H1 (cell line): ENCODE data around the gene SLC17A1. TPM values are rescaled to one million over a fixed set of nuclear protein-coding genes. Genes with fewer than 3 reads are reported as not detected.

Experiments used
- CTCF ChIA-PET: fragments of 300-600 bp; sonication (Branson Sonifier 250); formaldehyde crosslinking; loops from one replicate; lab custom pipeline; 2021; ENCODE audit not compliant: partially characterized antibody; lab: Charles Lee
- POLR2A ChIA-PET: fragments of 300-600 bp; sonication (Branson Sonifier 250); formaldehyde crosslinking; loops from one replicate; lab custom pipeline; 2021; ENCODE audit warnings: inconsistent platforms; ENCODE audit not compliant: partially characterized antibody; lab: Charles Lee
- DNase-seq, 2 experiments: peaks; one replicate each; pipeline versions ENCODE4 v3.0.0 to v3.0.0-alpha.2; 2010 to 2022; ENCODE audit warnings: low spot score in 2 of 2, low read depth in 1 of 2, mixed read lengths in 1 of 2
- FAIRE-seq: peaks from 2 replicates; lab custom pipeline; 2011; peaks lifted over from hg19 to GRCh38; lab: Jason Lieb, UNC
- H2AFZ ChIP-seq: 2 replicates; pipeline ENCODE4 v1.8.1; 2012; ENCODE audit warnings: low read length, inconsistent platforms
- H2AK5ac ChIP-seq: 2 replicates; pipeline ENCODE4 v1.6.1; 2013; ENCODE audit warnings: low read depth, low read length
- H2BK120ac ChIP-seq: replicated peaks from 2 replicates; pipeline ENCODE3; 2013; ENCODE audit warnings: low read depth, low read length, inconsistent platforms
- H2BK12ac ChIP-seq: 2 replicates; pipeline ENCODE4 v1.6.1; 2013; ENCODE audit warnings: low read depth, low read length
- H2BK15ac ChIP-seq: 2 replicates; pipeline ENCODE4 v1.6.1; 2013; ENCODE audit warnings: low read length
- H2BK20ac ChIP-seq: 2 replicates; pipeline ENCODE4 v1.6.1; 2013; ENCODE audit warnings: low read length
- H2BK5ac ChIP-seq: 2 replicates; pipeline ENCODE4 v1.6.1; 2013; ENCODE audit warnings: low read depth, low read length
- H3K14ac ChIP-seq: 2 replicates; pipeline ENCODE4 v1.6.1; 2013; ENCODE audit warnings: inconsistent platforms; ENCODE audit not compliant: insufficient read length
- H3K18ac ChIP-seq: 2 replicates; pipeline ENCODE4 v1.6.1; 2013; ENCODE audit warnings: low read length; ENCODE audit errors: extremely low read depth
- H3K23ac ChIP-seq: 2 replicates; pipeline ENCODE4 v1.6.1; 2013; ENCODE audit warnings: inconsistent platforms; ENCODE audit not compliant: insufficient read length
- H3K23me2 ChIP-seq: 2 replicates; pipeline ENCODE4 v1.6.1; 2013; ENCODE audit warnings: low read depth, low read length
- H3K27ac ChIP-seq: 2 replicates; pipeline ENCODE4 v1.6.1; 2011; ENCODE audit warnings: low read depth, low read length, inconsistent platforms
- H3K27me3 ChIP-seq, 4 experiments: replicated peaks in 1 of 4; 1 replicate in 1 of 4; 2 replicates in 3 of 4; pipeline versions ENCODE4 v1.6.1 to v1.8.1; 2011 to 2013; ENCODE audit warnings: low read length in 3 of 4, mild to moderate bottlenecking in 3 of 4, inconsistent platforms in 2 of 4, mixed read lengths in 2 of 4, moderate library complexity in 1 of 4; ENCODE audit not compliant: control insufficient read depth in 3 of 4, insufficient read depth in 3 of 4; ENCODE audit errors: extremely low read depth in 1 of 4
- H3K36me3 ChIP-seq, 4 experiments: 2 replicates each; pipeline versions ENCODE4 v1.6.1 to v1.8.1; 2011 to 2013; ENCODE audit warnings: mild to moderate bottlenecking in 4 of 4, low read length in 3 of 4, moderate library complexity in 2 of 4, control low read depth in 1 of 4, inconsistent platforms in 1 of 4; ENCODE audit not compliant: insufficient read depth in 4 of 4, control insufficient read depth in 2 of 4
- H3K4ac ChIP-seq: replicated peaks from 2 replicates; pipeline ENCODE3; 2013; ENCODE audit warnings: low read length, low read depth, mixed read lengths, inconsistent platforms; ENCODE audit not compliant: insufficient read length
- H3K4me1 ChIP-seq, 4 experiments: replicated peaks in 1 of 4; 1 replicate in 1 of 4; 2 replicates in 3 of 4; pipeline versions ENCODE4 v1.6.1 to v1.8.1; 2011 to 2013; ENCODE audit warnings: low read length in 3 of 4, inconsistent platforms in 2 of 4, mixed read lengths in 1 of 4; ENCODE audit not compliant: insufficient read depth in 4 of 4, control insufficient read depth in 3 of 4
- H3K4me2 ChIP-seq, 2 experiments: 2 replicates each; pipeline versions ENCODE4 v1.6.1 to v1.8.1; 2011 to 2013; ENCODE audit warnings: low read depth in 2 of 2, low read length in 2 of 2, control low read depth in 1 of 2, inconsistent platforms in 1 of 2, mild to moderate bottlenecking in 1 of 2; ENCODE audit not compliant: insufficient read depth in 1 of 2
- H3K4me3 ChIP-seq, 4 experiments: fragments of 200-600, 300-600 bp in 1 of 4; sonication (generic), shearing (Covaris generic), sonication (Bioruptor Twin) in 1 of 4; 2 replicates each; pipeline versions ENCODE4 v1.5.1 to v1.8.1; 2011 to 2016; ENCODE audit warnings: low read length in 4 of 4, low read depth in 3 of 4, control low read depth in 2 of 4, inconsistent platforms in 2 of 4, mild to moderate bottlenecking in 2 of 4, mixed read lengths in 1 of 4, moderate library complexity in 1 of 4; ENCODE audit not compliant: insufficient read depth in 2 of 4; ENCODE audit errors: extremely low read depth in 1 of 4
- H3K56ac ChIP-seq: replicated peaks from 2 replicates; pipeline ENCODE3; 2013; ENCODE audit warnings: low read depth, mild to moderate bottlenecking, mixed read lengths, low read length, inconsistent platforms; ENCODE audit not compliant: insufficient read length
- H3K79me1 ChIP-seq: 2 replicates; pipeline ENCODE4 v1.6.1; 2013; ENCODE audit warnings: low read depth, low read length, control low read depth
- H3K79me2 ChIP-seq, 2 experiments: 2 replicates each; pipeline versions ENCODE4 v1.6.1 to v1.8.1; 2012 to 2013; ENCODE audit warnings: low read length in 2 of 2, mild to moderate bottlenecking in 2 of 2, inconsistent platforms in 1 of 2; ENCODE audit not compliant: insufficient read depth in 2 of 2, control insufficient read depth in 1 of 2
- H3K9ac ChIP-seq, 4 experiments: replicated peaks in 1 of 4; 1 replicate in 1 of 4; 2 replicates in 3 of 4; pipeline versions ENCODE4 v1.6.1 to v1.8.1; 2011 to 2013; ENCODE audit warnings: low read depth in 3 of 4, low read length in 3 of 4, control low read depth in 2 of 4, mild to moderate bottlenecking in 2 of 4, moderate library complexity in 2 of 4, inconsistent platforms in 1 of 4; ENCODE audit errors: extremely low read depth in 1 of 4
- H3K9me3 ChIP-seq, 2 experiments: 2 replicates each; pipeline versions ENCODE4 v1.6.1 to v1.8.1; 2012 to 2013; ENCODE audit warnings: mild to moderate bottlenecking in 2 of 2, moderate library complexity in 2 of 2, control low read depth in 1 of 2, inconsistent platforms in 1 of 2, low read depth in 1 of 2, low read length in 1 of 2, mixed read lengths in 1 of 2; ENCODE audit not compliant: insufficient read depth in 2 of 2
- H4K20me1 ChIP-seq, 2 experiments: replicated peaks in 1 of 2; 2 replicates each; pipeline versions ENCODE3 to v1.8.1; 2011 to 2013; ENCODE audit warnings: inconsistent platforms in 2 of 2, low read length in 2 of 2, mild to moderate bottlenecking in 1 of 2; ENCODE audit not compliant: insufficient read depth in 2 of 2, control insufficient read depth in 1 of 2
- H4K5ac ChIP-seq: 2 replicates; pipeline ENCODE4 v1.6.1; 2013; ENCODE audit warnings: low read length, low read depth, mixed read lengths, inconsistent platforms; ENCODE audit not compliant: insufficient read length
- H4K8ac ChIP-seq: 2 replicates; pipeline ENCODE4 v1.8.0; 2013; ENCODE audit warnings: mild to moderate bottlenecking, moderate library complexity, low read length, inconsistent platforms; ENCODE audit not compliant: insufficient read depth; ENCODE audit errors: extremely low read depth
- H4K91ac ChIP-seq: replicated peaks from 2 replicates; pipeline ENCODE3; 2013; ENCODE audit warnings: low read length, mixed read lengths, inconsistent platforms; ENCODE audit not compliant: insufficient read length
- CEBPB ChIP-seq: IDR thresholded peaks from 2 replicates; pipeline ENCODE4 v1.6.1; 2012; ENCODE audit warnings: low read depth, low read length
- HDAC6 ChIP-seq: IDR thresholded peaks from one replicate; pipeline ENCODE4 v1.7.1; 2012; ENCODE audit warnings: low read depth, mild to moderate bottlenecking, inconsistent platforms, low read length, moderate library complexity
- WGBS, 2 experiments: shearing (Covaris generic) in 1 of 2; methylation state at CpG; one replicate each; pipeline versions ENCODE4 v1.1.6 to v1.1.7; 2013 to 2015; ENCODE audit warnings: low lambda C conversion rate in 2 of 2, mixed read lengths in 2 of 2, inconsistent platforms in 1 of 2, low coverage in 1 of 2, missing lambda C conversion rate in 1 of 2; ENCODE audit not compliant: insufficient replicate concordance in 2 of 2, insufficient coverage in 1 of 2, insufficient read length in 1 of 2; ENCODE audit errors: extremely low coverage in 1 of 2, missing lambda C conversion rate in 1 of 2; 5-methylcytosine and 5-hydroxymethylcytosine counted together
- polyA plus RNA-seq, 7 experiments: library from polyadenylated mRNA; depleted of rRNA in 3 of 7; stranded (reverse) in 5 of 7; unstranded in 2 of 7; fragments of >200 nt in 5 of 7; fragments of 200-250 nt in 2 of 7; gene quantifications; 1 replicate in 5 of 7; 2 replicates in 1 of 7; 4 replicates in 1 of 7; pipeline versions ENCODE4 v1.2.1 to v1.2.3, GENCODE V29; 2011 to 2013; ENCODE audit warnings: missing spikeins in 2 of 7, mixed read lengths in 2 of 7
- total RNA-seq: library from RNA; stranded (reverse); fragmentation: NEBNext Ultra II Directional; extraction: Animal tissue kit (Norgen Biotek cat#: 25700); gene quantifications from 2 replicates; pipeline ENCODE4 v1.2.1, GENCODE V29; 2021
- TF ChIP-seq, protein P1 (sequence below): IDR thresholded peaks from 2 replicates; pipeline ENCODE4 v1.6.1; 2012; ENCODE audit warnings: inconsistent platforms

The SLC17A1 gene
- total and polyA plus RNA-seq, 2 of the 8 experiments (the other 6 are each of a cell fraction or from before 2014, with no cell fraction given), result not detected

DNA sequence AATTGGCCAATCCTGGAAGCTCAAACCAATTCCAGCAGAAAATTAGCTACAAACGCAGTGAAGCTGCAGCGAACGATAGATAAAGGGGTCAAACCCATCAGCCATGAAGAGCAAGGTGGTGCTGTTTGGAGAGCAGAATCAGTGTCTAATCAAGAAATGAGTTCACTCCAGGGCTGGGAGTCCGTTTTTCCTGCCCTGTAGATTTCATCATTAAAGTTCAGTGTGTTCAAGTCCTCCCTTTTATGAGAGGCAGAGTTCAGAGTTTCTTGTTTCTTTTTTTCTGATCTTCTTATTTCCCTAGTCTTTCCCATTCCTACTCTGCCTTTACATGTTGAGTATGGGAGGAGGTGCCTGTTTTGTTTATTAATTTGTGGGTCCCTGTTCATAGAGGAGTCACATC lies 30.4 kb downstream of the SLC17A1 start:
- H3K4me1 ChIP-seq, result no peaks in the 10 kb centered on the region
- H4K5ac ChIP-seq, result no peak overlapping the region
- no peaks in the 10 kb centered on the region for H3K27me3 ChIP-seq
- no peak overlapping the region for H3K4me2 ChIP-seq
- H3K23ac ChIP-seq, result no peak overlapping the region
- no peak overlapping the region for H2BK15ac ChIP-seq
- H4K8ac ChIP-seq, result no peak overlapping the region
- H3K18ac ChIP-seq, result no peak overlapping the region
- WGBS, 2 experiments, result 92% methylated on average over 4 of the region's 4 CpGs; no CpG with 5 or more reads in 1 of the 2 experiments
- H3K23me2 ChIP-seq, result no peaks in the 10 kb centered on the region
- H2BK12ac ChIP-seq, result no peak overlapping the region
- H3K27ac ChIP-seq, result no peak overlapping the region
- H3K4ac ChIP-seq, result no peak overlapping the region
- H2AK5ac ChIP-seq, result no peak overlapping the region
- H4K91ac ChIP-seq, result no peak overlapping the region
- no peak overlapping the region for H3K14ac ChIP-seq
- H3K79me2 ChIP-seq, result no peaks in the 10 kb centered on the region
- no peak overlapping the region for H2AFZ ChIP-seq
- no peaks in the 10 kb centered on the region for H3K9me3 ChIP-seq
- no peaks in the 10 kb centered on the region for H4K20me1 ChIP-seq
- no peak overlapping the region for H2BK120ac ChIP-seq
- H3K9ac ChIP-seq, result no peak overlapping the region
- TF ChIP-seq, protein P1, sequence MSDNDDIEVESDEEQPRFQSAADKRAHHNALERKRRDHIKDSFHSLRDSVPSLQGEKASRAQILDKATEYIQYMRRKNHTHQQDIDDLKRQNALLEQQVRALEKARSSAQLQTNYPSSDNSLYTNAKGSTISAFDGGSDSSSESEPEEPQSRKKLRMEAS, result no peak
- no peak for TF ChIP-seq HDAC6
- TF ChIP-seq CEBPB, result no peak
- TF ChIP-seq, all 59 proteins: peak for 0
- DNase-seq (no peak), FAIRE-seq (no peak)
- Histone ChIP-seq H3K4me3 (no peak overlapping the region), H3K79me1 (no peaks in the 10 kb centered on the region), H2BK20ac (no peak overlapping the region), H3K56ac (no peak overlapping the region), H3K36me3 (no peaks in the 10 kb centered on the region), H2BK5ac (no peak overlapping the region)
- CTCF ChIA-PET, result interaction anchor here (0.9 kb wide), 1 partner anchor 11 kb away, joined by 3 read pairs; no protein-coding TSS in a partner anchor
- POLR2A ChIA-PET, result no interaction called here
